ENCODE results near the gene DPP10.

The DPP10 gene

GRCh38 chr2:115569547-115569946, 1127.1 kb downstream of the DPP10 start:
- DNase-seq (ENCODE audit: low read depth): no peak

- DNase-seq (ENCODE audit: low read depth): no peak
Observed at GRCh38 chr2:115572746-115573145, 1130.3 kb downstream of the DPP10 start.

GRCh38 chr2:115573756-115574155, 1131.3 kb downstream of the DPP10 start:
- DNase-seq (ENCODE audit: low read depth): no peak

- no peak for DNase-seq (ENCODE audit: low read depth)
Observed at GRCh38 chr2:115574667-115575066, 1132.2 kb downstream of the DPP10 start.

GRCh38 chr2:115580784-115581183, 1138.3 kb downstream of the DPP10 start:
- DNase-seq (ENCODE audit: low read depth): no peak

GRCh38 chr2:115584507-115584906, 1142.1 kb downstream of the DPP10 start:
- no peak for DNase-seq (ENCODE audit: low read depth)

- DNase-seq (ENCODE audit: low read depth): no peak
Observed at GRCh38 chr2:115596659-115597375, 1154.4 kb downstream of the DPP10 start.

- no peak for DNase-seq (ENCODE audit: low read depth)
Observed at GRCh38 chr2:115603285-115603684, 1160.8 kb downstream of the DPP10 start.

GRCh38 chr2:115606350-115606749, 1163.9 kb downstream of the DPP10 start:
- DNase-seq (ENCODE audit: low read depth): no peak

- DNase-seq (ENCODE audit: low read depth): no peak
Observed at GRCh38 chr2:115609978-115610377, 1167.5 kb downstream of the DPP10 start.

- DNase-seq (ENCODE audit: low read depth): no peak
Observed at GRCh38 chr2:115610888-115611287, 1168.4 kb downstream of the DPP10 start.

- no peak for DNase-seq (ENCODE audit: low read depth)
Observed at GRCh38 chr2:115624332-115624731, 1181.9 kb downstream of the DPP10 start.

- DNase-seq (ENCODE audit: low read depth): no peak
Observed at GRCh38 chr2:115634578-115634977, 1192.1 kb downstream of the DPP10 start.

- no peak for DNase-seq (ENCODE audit: low read depth)
Observed at GRCh38 chr2:115635430-115635829, 1193.0 kb downstream of the DPP10 start.

GRCh38 chr2:115649731-115650130, 1207.3 kb downstream of the DPP10 start:
- DNase-seq (ENCODE audit: low read depth): no peak

GRCh38 chr2:115650827-115651226, 1208.4 kb downstream of the DPP10 start:
- DNase-seq (ENCODE audit: low read depth): no peak

- no peak for DNase-seq (ENCODE audit: low read depth)
Observed at GRCh38 chr2:115652652-115653051, 1210.2 kb downstream of the DPP10 start.

- no peak for DNase-seq (ENCODE audit: low read depth)
Observed at GRCh38 chr2:115654362-115654761, 1211.9 kb downstream of the DPP10 start.

- DNase-seq (ENCODE audit: low read depth): no peak
Observed at GRCh38 chr2:115678129-115678528, 1235.7 kb downstream of the DPP10 start.

GRCh38 chr2:115684345-115684744, 1241.9 kb downstream of the DPP10 start:
- no peak for DNase-seq (ENCODE audit: low read depth)

- no peak for DNase-seq (ENCODE audit: low read depth)
Observed at GRCh38 chr2:115691409-115691808, 1249.0 kb downstream of the DPP10 start.

GRCh38 chr2:115694651-115695050, 1252.2 kb downstream of the DPP10 start:
- no peak for DNase-seq (ENCODE audit: low read depth)

- DNase-seq (ENCODE audit: low read depth): no peak
Observed at GRCh38 chr2:115733190-115733775, 1290.8 kb downstream of the DPP10 start.

GRCh38 chr2:115738111-115738510, 1295.7 kb downstream of the DPP10 start:
- no peak for DNase-seq (ENCODE audit: low read depth)

All from EH (cell line).